ENCODE measurements around the gene NCF4. TPM values are rescaled to one million over a fixed set of nuclear protein-coding genes. Genes with fewer than 3 reads are reported as not detected.
A peak's percentile ranks its signal among the peaks of the same experiment; 100 is the strongest.

Gene NCF4
- total RNA-seq: 10 to 100 TPM; 22.9 to 42.4 TPM
- 10 to 100 TPM in 1 of 2 donors, 1 to 10 TPM in 1; 6.5 to 31.4 TPM for polyA plus RNA-seq
- long read RNA-seq, donor 1, transcript NCF4-202 (9 exons, 1,641 nt): minor isoform, 7 of 69 reads
- long read RNA-seq, donor 1, transcript NCF4-201 (10 exons, 1,396 nt): major isoform, 62 of 69 reads
- long read RNA-seq, donor 1, partial matches to known transcripts: 0 of 69 reads
- long read RNA-seq, donor 1, other reads (novel, unspliced or antisense): 0 of 69 reads
- long read RNA-seq, donor 2, transcript NCF4-201 (10 exons, 1,396 nt): major isoform, 8 of 14 reads
- long read RNA-seq, donor 2, partial matches to known transcripts: 6 of 14 reads
- long read RNA-seq, donor 2, other reads (novel, unspliced or antisense): 0 of 14 reads

GRCh38 chr22:36860821-36861659 lies at the start of gene NCF4:
Gene NCF4 (plus strand): TSS chr22:36861006. CDS start chr22:36861172, 166 bp downstream.
- Histone ChIP-seq H3K27ac (ENCODE audit: low read depth in 1 of 2, low read length in 2 of 2) (no peak within 1 kb of the TSS), H3K4me3 (ENCODE audit: low read length in 2 of 2) (no peak within 1 kb of the TSS), H3K9me3 (ENCODE audit: control insufficient read depth, low read length) (no peaks in the 10 kb centered on the region), H3K36me3 (ENCODE audit: control insufficient read depth in 1 of 2, insufficient read depth in 2 of 2, low read length in 1 of 2) (no peaks in the 10 kb centered on the region), H3K27me3 (ENCODE audit: control insufficient read depth in 1 of 2, insufficient read depth in 2 of 2, low read length in 1 of 2) (no peaks in the 10 kb centered on the region), H3K4me1 (ENCODE audit: control insufficient read depth in 1 of 2, insufficient read depth in 2 of 2, low read length in 2 of 2) (no peaks in the 10 kb centered on the region)
- DNase-seq (peak in 1 of 2 donors; percentile 92), ATAC-seq (ENCODE audit: low FRiP score) (peak; percentile 34)
- intact Hi-C loops (cut with DNase I): no loop called here
- 78% methylated on average over 16 to 17 of the region's 17 CpGs for WGBS, 2 donors

GRCh38 chr22:36811094-36811800 lies 49.6 kb upstream of the NCF4 start:
- H3K27me3 ChIP-seq (ENCODE audit: control insufficient read depth in 1 of 2, insufficient read depth in 2 of 2, low read length in 1 of 2): no peaks in the 10 kb centered on the region
- ATAC-seq (ENCODE audit: low FRiP score) (no peak), DNase-seq (no peak)

GRCh38 chr22:36814801-36815200 lies 46.0 kb upstream of the NCF4 start:
- DNase-seq: no peak
- Histone ChIP-seq H3K27ac (ENCODE audit: low read depth in 1 of 2, low read length in 2 of 2) (no peak overlapping the region), H3K36me3 (ENCODE audit: control insufficient read depth in 1 of 2, insufficient read depth in 2 of 2, low read length in 1 of 2) (no peaks in the 10 kb centered on the region), H3K4me3 (ENCODE audit: low read length in 2 of 2) (no peak overlapping the region), H3K4me1 (ENCODE audit: control insufficient read depth in 1 of 2, insufficient read depth in 2 of 2, low read length in 2 of 2) (no peaks in the 10 kb centered on the region), H3K9me3 (ENCODE audit: control insufficient read depth, low read length) (no peaks in the 10 kb centered on the region), H3K27me3 (ENCODE audit: control insufficient read depth in 1 of 2, insufficient read depth in 2 of 2, low read length in 1 of 2) (no peaks in the 10 kb centered on the region)
- ATAC-seq (ENCODE audit: low FRiP score): no peak
- 55 to 56% methylated on average over 10 of the region's 10 CpGs for WGBS, 2 donors
- intact Hi-C loops (cut with DNase I): no loop called here

More at GRCh38 chr22:36811094-36811800, 49.6 kb upstream of the NCF4 start:
- Histone ChIP-seq H3K4me1 (ENCODE audit: control insufficient read depth in 1 of 2, insufficient read depth in 2 of 2, low read length in 2 of 2) (no peaks in the 10 kb centered on the region), H3K36me3 (ENCODE audit: control insufficient read depth in 1 of 2, insufficient read depth in 2 of 2, low read length in 1 of 2) (no peaks in the 10 kb centered on the region), H3K9me3 (ENCODE audit: control insufficient read depth, low read length) (no peaks in the 10 kb centered on the region), H3K4me3 (ENCODE audit: low read length in 2 of 2) (no peak overlapping the region), H3K27ac (ENCODE audit: low read depth in 1 of 2, low read length in 2 of 2) (no peak overlapping the region)
- intact Hi-C loops (cut with DNase I): no loop called here
- WGBS, 2 donors: 78 to 84% methylated on average over 3 of the region's 3 CpGs

- intact Hi-C loops (cut with DNase I): no loop called here
- Histone ChIP-seq H3K27me3 (ENCODE audit: control insufficient read depth in 1 of 2, insufficient read depth in 2 of 2, low read length in 1 of 2) (no peaks in the 10 kb centered on the region), H3K4me3 (ENCODE audit: low read length in 2 of 2) (no peak overlapping the region), H3K4me1 (ENCODE audit: control insufficient read depth in 1 of 2, insufficient read depth in 2 of 2, low read length in 2 of 2) (no peaks in the 10 kb centered on the region), H3K27ac (ENCODE audit: low read depth in 1 of 2, low read length in 2 of 2) (no peak overlapping the region), H3K36me3 (ENCODE audit: control insufficient read depth in 1 of 2, insufficient read depth in 2 of 2, low read length in 1 of 2) (no peaks in the 10 kb centered on the region), H3K9me3 (ENCODE audit: control insufficient read depth, low read length) (no peaks in the 10 kb centered on the region)
- no peak for DNase-seq
- no peak for ATAC-seq (ENCODE audit: low FRiP score)
- WGBS, 2 donors: 34 to 43% methylated on average over 7 to 8 of the region's 8 CpGs
These were observed 45.1 kb upstream of the NCF4 start for GRCh38 chr22:36815558-36816338.

- 1 to 2% methylated on average over 12 of the region's 12 CpGs for WGBS, 2 donors
- no peaks in the 10 kb centered on the region for H3K36me3 ChIP-seq (ENCODE audit: control insufficient read depth in 1 of 2, insufficient read depth in 2 of 2, low read length in 1 of 2)
- H3K27ac ChIP-seq (ENCODE audit: low read depth in 1 of 2, low read length in 2 of 2): no peak overlapping the region
- no peak overlapping the region for H3K4me3 ChIP-seq (ENCODE audit: low read length in 2 of 2)
- no peaks in the 10 kb centered on the region for H3K4me1 ChIP-seq (ENCODE audit: control insufficient read depth in 1 of 2, insufficient read depth in 2 of 2, low read length in 2 of 2)
- intact Hi-C loops (cut with DNase I): no loop called here
- DNase-seq (no peak), ATAC-seq (ENCODE audit: low FRiP score) (no peak)
- H3K27me3 ChIP-seq (ENCODE audit: control insufficient read depth in 1 of 2, insufficient read depth in 2 of 2, low read length in 1 of 2): no peaks in the 10 kb centered on the region
- H3K9me3 ChIP-seq (ENCODE audit: control insufficient read depth, low read length): no peaks in the 10 kb centered on the region
These were observed 44.5 kb upstream of the NCF4 start for GRCh38 chr22:36816339-36816635.

- ATAC-seq (ENCODE audit: low FRiP score) (peak; percentile 31), DNase-seq (no peak)
- whole genome bisulfite sequencing, 2 donors: 1 to 2% methylated on average over 59 to 75 of the region's 75 CpGs
- Histone ChIP-seq H3K36me3 (ENCODE audit: control insufficient read depth in 1 of 2, insufficient read depth in 2 of 2, low read length in 1 of 2) (no peaks in the 10 kb centered on the region), H3K9me3 (ENCODE audit: control insufficient read depth, low read length) (no peaks in the 10 kb centered on the region), H3K27ac (ENCODE audit: low read depth in 1 of 2, low read length in 2 of 2) (no peak within 1 kb of the TSS), H3K4me3 (ENCODE audit: low read length in 2 of 2) (no peak within 1 kb of the TSS), H3K27me3 (ENCODE audit: control insufficient read depth in 1 of 2, insufficient read depth in 2 of 2, low read length in 1 of 2) (no peaks in the 10 kb centered on the region), H3K4me1 (ENCODE audit: control insufficient read depth in 1 of 2, insufficient read depth in 2 of 2, low read length in 2 of 2) (no peaks in the 10 kb centered on the region)
- intact Hi-C loops (cut with DNase I): no loop called here
These were observed 43.9 kb upstream of the NCF4 start, which contains the start of gene PVALB for GRCh38 chr22:36816636-36817524. Gene PVALB (minus strand): TSS chr22:36817035. CDS start chr22:36817005, 30 bp downstream.

GRCh38 chr22:36817525-36817848 lies 43.3 kb upstream of the NCF4 start:
- 22 to 28% methylated on average over 5 of the region's 5 CpGs for WGBS, 2 donors
- no peaks in the 10 kb centered on the region for H3K36me3 ChIP-seq (ENCODE audit: control insufficient read depth in 1 of 2, insufficient read depth in 2 of 2, low read length in 1 of 2)
- no peak overlapping the region for H3K27ac ChIP-seq (ENCODE audit: low read depth in 1 of 2, low read length in 2 of 2)
- ATAC-seq (ENCODE audit: low FRiP score) (no peak), DNase-seq (no peak)
- H3K27me3 ChIP-seq (ENCODE audit: control insufficient read depth in 1 of 2, insufficient read depth in 2 of 2, low read length in 1 of 2): no peaks in the 10 kb centered on the region
- intact Hi-C loops (cut with DNase I): no loop called here
- no peak overlapping the region for H3K4me3 ChIP-seq (ENCODE audit: low read length in 2 of 2)
- H3K4me1 ChIP-seq (ENCODE audit: control insufficient read depth in 1 of 2, insufficient read depth in 2 of 2, low read length in 2 of 2): no peaks in the 10 kb centered on the region
- no peaks in the 10 kb centered on the region for H3K9me3 ChIP-seq (ENCODE audit: control insufficient read depth, low read length)
